A549 (cell line): Measurements from ENCODE around the gene PPP2R3A. TPM values are rescaled to one million over a fixed set of nuclear protein-coding genes. Genes with fewer than 3 reads are reported as not detected.
A peak's percentile ranks its signal among the peaks of the same experiment; 100 is the strongest.

ENCODE experiments used
- ATAC-seq, 2 experiments: fragments of 200-7000 bp in 1 of 2; fragments of >200 bp in 1 of 2; cut with Nextera tagmentation in 1 of 2; cut with Tn5 transposase in 1 of 2; 3 replicates each; pipeline versions ENCODE4 v1.8.0 to v1.9.1; 2018 to 2020; ENCODE audit warnings: mild to moderate bottlenecking in 1 of 2, moderate library complexity in 1 of 2
- CTCF ChIA-PET: fragments of 300-600 bp; sonication (Branson Sonifier 250); formaldehyde crosslinking; extraction: SDS; loops from one replicate; lab custom pipeline; 2021; ENCODE audit warnings: antibody characterized with exemption, inconsistent platforms; lab: Yijun Ruan, JAX
- POLR2A ChIA-PET: fragments of 350-600 bp; formaldehyde crosslinking; extraction: SDS; loops from one replicate; lab custom pipeline; 2021; ENCODE audit warnings: antibody characterized with exemption, inconsistent platforms; lab: Yijun Ruan, JAX
- DNase-seq, 2 experiments: peaks; one replicate each; pipeline versions ENCODE4 v3.0.0 to v3.0.0-alpha.2; 2011 to 2016; ENCODE audit warnings: low read depth in 1 of 2, low spot score in 1 of 2
- FAIRE-seq: peaks from 2 replicates; lab custom pipeline; 2011; peaks lifted over from hg19 to GRCh38; lab: Jason Lieb, UNC
- H3K27ac ChIP-seq, 2 experiments: fragments of >200 bp; sonication (Bioruptor Twin); formaldehyde crosslinking; 3 replicates each; pipeline ENCODE4 v1.5.1; 2016 to 2017
- H3K4me1 ChIP-seq: fragments of >200 bp; sonication (Bioruptor Twin); formaldehyde crosslinking; 3 replicates; pipeline ENCODE4 v1.6.1; 2016
- H3K4me2 ChIP-seq: fragments of >200 bp; sonication (Bioruptor Twin); formaldehyde crosslinking; 3 replicates; pipeline ENCODE4 v1.6.1; 2016
- H3K4me3 ChIP-seq: fragments of >200 bp; sonication (Bioruptor Twin); formaldehyde crosslinking; 3 replicates; pipeline ENCODE4 v1.5.1; 2016
- H3K9me3 ChIP-seq: fragments of >200 bp; sonication (Bioruptor Twin); formaldehyde crosslinking; 3 replicates; pipeline ENCODE4 v1.6.1; 2016
- CHD2 ChIP-seq: fragments of 150-350 bp; IDR thresholded peaks from 2 replicates; pipeline ENCODE4 v1.6.1; 2014; ENCODE audit warnings: low read length; ENCODE audit not compliant: partially characterized antibody
- EHF ChIP-seq: fragments of 250-450 bp; sonication (Bioruptor Pico); IDR thresholded peaks from 2 replicates; pipeline ENCODE4 v1.5.0; 2020; ENCODE audit warnings: mild to moderate bottlenecking
- EHMT2 ChIP-seq: fragments of 200-600 bp; sonication (generic); IDR thresholded peaks from 2 replicates; pipeline ENCODE4 v1.6.1; 2016; ENCODE audit warnings: antibody characterized with exemption, low read depth, mild to moderate bottlenecking, moderate library complexity
- FOSB ChIP-seq: fragments of 250-450 bp; sonication (Bioruptor Pico); IDR thresholded peaks from 2 replicates; pipeline ENCODE4 v1.5.0; 2020; ENCODE audit warnings: mild to moderate bottlenecking, moderate library complexity
- FOSL2 ChIP-seq, 2 experiments: fragments of 450-650 bp in 1 of 2; fragments of >200 bp in 1 of 2; sonication (Bioruptor Twin) in 1 of 2; formaldehyde crosslinking; IDR thresholded peaks; 2 replicates each; pipeline versions ENCODE4 v1.5.0 to v1.6.1; 2016 to 2020; ENCODE audit warnings: mild to moderate bottlenecking in 1 of 2, moderate library complexity in 1 of 2
- HOXB5 ChIP-seq: fragments of 250-450 bp; sonication (Bioruptor Pico); IDR thresholded peaks from 2 replicates; pipeline ENCODE4 v1.5.0; 2020; ENCODE audit warnings: mild to moderate bottlenecking, moderate library complexity
- JUN ChIP-seq, 2 experiments: fragments of >200 bp; sonication (Bioruptor Twin); formaldehyde crosslinking; IDR thresholded peaks; 2 replicates in 1 of 2; 3 replicates in 1 of 2; pipeline ENCODE4 v1.6.1; 2016 to 2017
- MAFK ChIP-seq: fragments of 450-650 bp; IDR thresholded peaks from 2 replicates; pipeline ENCODE4 v1.6.1; 2014; ENCODE audit not compliant: partially characterized antibody
- MAX ChIP-seq: IDR thresholded peaks from 2 replicates; pipeline ENCODE4 v1.6.1; 2012
- MYC ChIP-seq: IDR thresholded peaks from 2 replicates; pipeline ENCODE4 v1.6.1; 2012; ENCODE audit warnings: mild to moderate bottlenecking, inconsistent platforms, low read length, improper control_type of control experiment, borderline replicate concordance
- NPAS2 ChIP-seq: fragments of 250-450 bp; sonication (Bioruptor Pico); IDR thresholded peaks from 2 replicates; pipeline ENCODE4 v1.8.0; 2022; ENCODE audit warnings: mild to moderate bottlenecking, moderate library complexity, borderline replicate concordance
- NR3C1 ChIP-seq: fragments of >200 bp; sonication (Bioruptor Twin); formaldehyde crosslinking; IDR thresholded peaks from 3 replicates; pipeline ENCODE4 v1.6.1; 2017
- PHF8 ChIP-seq: fragments of 200-600 bp; sonication (generic); IDR thresholded peaks from 2 replicates; pipeline ENCODE4 v1.6.1; 2016; ENCODE audit warnings: low read depth, mild to moderate bottlenecking, antibody characterized with exemption, moderate library complexity, borderline replicate concordance
- POLR2AphosphoS2 ChIP-seq: conservative IDR thresholded peaks from 2 replicates; pipeline ENCODE4 v1.6.1; 2012; ENCODE audit warnings: low read length, improper control_type of control experiment, inconsistent platforms
- RAD21 ChIP-seq, 2 experiments: fragments of >200 bp in 1 of 2; sonication (Bioruptor Twin) in 1 of 2; formaldehyde crosslinking in 1 of 2; IDR thresholded peaks in 1 of 2; conservative IDR thresholded peaks in 1 of 2; 2 replicates in 1 of 2; 3 replicates in 1 of 2; pipeline ENCODE4 v1.6.1; 2012 to 2018; ENCODE audit warnings: inconsistent platforms in 1 of 2
- REST ChIP-seq: fragments of 200-600 bp; sonication (generic); IDR thresholded peaks from 2 replicates; pipeline ENCODE4 v1.6.1; 2016; ENCODE audit warnings: antibody characterized with exemption, mild to moderate bottlenecking, moderate library complexity
- RNF2 ChIP-seq: fragments of 200-600 bp; sonication (generic); IDR thresholded peaks from 2 replicates; pipeline ENCODE4 v1.6.1; 2016; ENCODE audit warnings: low read depth, mild to moderate bottlenecking, antibody characterized with exemption, moderate library complexity, borderline replicate concordance
- SMC3 ChIP-seq: fragments of >200 bp; sonication (Bioruptor Twin); formaldehyde crosslinking; IDR thresholded peaks from 3 replicates; pipeline ENCODE4 v1.6.1; 2018; ENCODE audit warnings: inconsistent platforms
- TFCP2L1 ChIP-seq: fragments of 250-450 bp; sonication (Bioruptor Pico); IDR thresholded peaks from 2 replicates; pipeline ENCODE4 v1.5.0; 2021; ENCODE audit warnings: mild to moderate bottlenecking
- TP53 ChIP-seq: fragments of 250-450 bp; sonication (Bioruptor Pico); IDR thresholded peaks from 2 replicates; pipeline ENCODE4 v1.5.0; 2021; ENCODE audit warnings: mild to moderate bottlenecking, moderate library complexity
- ZC3H11A ChIP-seq: fragments of 450-650 bp; IDR thresholded peaks from 2 replicates; pipeline ENCODE4 v1.6.1; 2014; ENCODE audit warnings: antibody characterized with exemption, mild to moderate bottlenecking
- ZNF302 ChIP-seq: fragments of 250-450 bp; sonication (Bioruptor Pico); IDR thresholded peaks from 2 replicates; pipeline ENCODE4 v1.9.0; 2021; ENCODE audit warnings: inconsistent platforms, mild to moderate bottlenecking, moderate library complexity
- WGBS: methylation state at CpG from one replicate; pipeline ENCODE4 v1.1.6; 2017; ENCODE audit errors: missing lambda C conversion rate; 5-methylcytosine and 5-hydroxymethylcytosine counted together
- polyA plus RNA-seq, 4 experiments: library from polyadenylated mRNA; depleted of rRNA in 3 of 4; stranded (reverse); fragments of >200 nt; fragmentation: RNase III in 1 of 4; extraction: RNeasy Plus Mini Kit Qiagen cat#74134 plus additional on column Dnase treatment in 1 of 4; gene quantifications; 2 replicates in 3 of 4; 3 replicates in 1 of 4; pipeline ENCODE4 v1.2.3, GENCODE V29; 2011 to 2017
- TF ChIP-seq, protein P1 (sequence below): fragments of >200 bp; sonication (Bioruptor Twin); formaldehyde crosslinking; IDR thresholded peaks from 3 replicates; pipeline ENCODE4 v1.5.1; 2016

PPP2R3A gene
- polyA plus RNA-seq, 2 of the 4 experiments (the other 2 are of a cell fraction), result 1.9 to 3.2 TPM

- TF ChIP-seq, protein P1, sequence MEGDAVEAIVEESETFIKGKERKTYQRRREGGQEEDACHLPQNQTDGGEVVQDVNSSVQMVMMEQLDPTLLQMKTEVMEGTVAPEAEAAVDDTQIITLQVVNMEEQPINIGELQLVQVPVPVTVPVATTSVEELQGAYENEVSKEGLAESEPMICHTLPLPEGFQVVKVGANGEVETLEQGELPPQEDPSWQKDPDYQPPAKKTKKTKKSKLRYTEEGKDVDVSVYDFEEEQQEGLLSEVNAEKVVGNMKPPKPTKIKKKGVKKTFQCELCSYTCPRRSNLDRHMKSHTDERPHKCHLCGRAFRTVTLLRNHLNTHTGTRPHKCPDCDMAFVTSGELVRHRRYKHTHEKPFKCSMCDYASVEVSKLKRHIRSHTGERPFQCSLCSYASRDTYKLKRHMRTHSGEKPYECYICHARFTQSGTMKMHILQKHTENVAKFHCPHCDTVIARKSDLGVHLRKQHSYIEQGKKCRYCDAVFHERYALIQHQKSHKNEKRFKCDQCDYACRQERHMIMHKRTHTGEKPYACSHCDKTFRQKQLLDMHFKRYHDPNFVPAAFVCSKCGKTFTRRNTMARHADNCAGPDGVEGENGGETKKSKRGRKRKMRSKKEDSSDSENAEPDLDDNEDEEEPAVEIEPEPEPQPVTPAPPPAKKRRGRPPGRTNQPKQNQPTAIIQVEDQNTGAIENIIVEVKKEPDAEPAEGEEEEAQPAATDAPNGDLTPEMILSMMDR, result peak; percentile 35; the same call in 2 of the 3 replicates
- TF ChIP-seq RAD21 (conservative IDR thresholded peaks at IDR 0.05 in 1 of 2, IDR thresholded peaks at IDR 0.05 in 1 of 2) (peak; percentile 45 to 50; a peak in 3 of 5 replicates), EHF (CRISPR knock-in tag) (no peak), REST (no peak), ZC3H11A (no peak), RNF2 (no peak), NPAS2 (CRISPR knock-in tag) (no peak), FOSL2 (IDR thresholded peaks at IDR 0.05) (no peak), FOSL2 (CRISPR knock-in tag; IDR thresholded peaks at IDR 0.05) (no peak), TP53 (CRISPR knock-in tag) (no peak), EHMT2 (no peak), MAFK (no peak), HOXB5 (CRISPR knock-in tag) (no peak)
Measured at GRCh38 chr3:136070953-136071949, 105.7 kb downstream of the PPP2R3A start (continued).

DNA sequence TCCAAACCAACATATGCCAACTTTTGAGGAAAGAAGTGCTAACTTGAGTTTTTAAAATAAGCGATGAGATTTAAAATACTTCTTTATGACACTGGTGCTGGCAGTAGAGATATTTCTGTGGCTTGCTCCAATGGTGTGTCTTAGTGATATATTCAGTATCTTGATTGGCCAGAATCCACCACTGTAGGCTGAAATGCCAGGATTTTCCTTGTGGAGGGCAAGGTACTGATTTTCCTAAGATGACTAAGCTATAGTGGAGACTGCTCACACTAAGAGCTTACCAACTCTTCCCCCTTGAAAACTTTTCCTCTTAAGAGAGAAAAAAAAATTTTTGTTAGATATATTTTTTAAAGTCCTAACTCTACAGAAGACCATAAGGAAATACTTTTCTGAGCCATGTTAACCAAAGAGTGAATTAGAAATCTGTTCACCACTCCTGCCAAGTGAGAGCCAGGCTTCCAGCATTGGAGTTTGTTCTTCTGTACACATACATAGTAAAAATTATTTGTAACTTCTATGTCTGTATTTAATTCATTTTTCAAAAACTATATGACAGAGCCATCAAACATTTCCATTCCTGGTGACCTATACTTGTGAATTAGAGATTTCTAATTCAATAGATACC lies 109.1 kb downstream of the PPP2R3A start:
- ATAC-seq (peak in 1 of 2 experiments; percentile 54; a peak in 2 of 6 replicates), FAIRE-seq (no peak), DNase-seq (peak in 1 of 2 experiments; percentile 15)
- 96% methylated on average over 1 of the region's 1 CpG for WGBS
- no peak overlapping the region for H3K27ac ChIP-seq
- H3K4me1 ChIP-seq, result peaks cover 21% of the 10 kb centered on the region; the same call in 2 of the 3 replicates
- H3K4me2 ChIP-seq, result no peak overlapping the region
- CTCF ChIA-PET, result interaction anchor here (0.6 to 2.2 kb wide), 5 partner anchors 11 to 939 kb away, joined by 3 to 14 read pairs (median 4); partner anchors contain the start of gene STAG1
- TF ChIP-seq POLR2AphosphoS2 (no peak), PHF8 (no peak), SMC3 (no peak), CHD2 (no peak), HOXB5 (CRISPR knock-in tag) (no peak), EHMT2 (no peak), MAX (no peak), TFCP2L1 (CRISPR knock-in tag) (no peak), NR3C1 (no peak), TP53 (CRISPR knock-in tag) (no peak), JUN (IDR thresholded peaks at IDR 0.05) (no peak), MYC (no peak), FOSB (CRISPR knock-in tag) (no peak), ZNF302 (no peak)
- H3K4me3 ChIP-seq, result no peak overlapping the region
- H3K9me3 ChIP-seq, result no peaks in the 10 kb centered on the region
- POLR2A ChIA-PET, result interaction anchor here (2.1 kb wide), 1 partner anchor 678 kb away, joined by 12 read pairs; the partner anchor contains the start of gene STAG1
